Omental fat pad (tissue), 4 donors: ENCODE results near the gene LCE4A. TPM values are rescaled to one million over a fixed set of nuclear protein-coding genes. Genes with fewer than 3 reads are reported as not detected.

Source experiments
- ATAC-seq: fragments of 150-250 bp; one replicate; pipeline ENCODE4 v1.9.1; 2016; ENCODE audit warnings: mild to moderate bottlenecking, moderate library complexity; ENCODE audit not compliant: low FRiP score
- DNase-seq: peaks from one replicate; pipeline ENCODE4 v3.0.0-alpha.2; 2019; ENCODE audit warnings: low spot score
- CTCF ChIP-seq, 3 donors: fragments of 450-650 bp; IDR thresholded peaks; one replicate each; pipeline ENCODE4 v1.5.1; 2016 to 2017; ENCODE audit warnings: antibody characterized with exemption in 3 of 3, mild to moderate bottlenecking in 3 of 3, moderate library complexity in 2 of 3
- total RNA-seq, 4 donors: library from RNA; depleted of rRNA; stranded (reverse); fragments of >200 nt; gene quantifications; one replicate each; pipeline ENCODE4 v1.1.0, GENCODE V29; 2016

LCE4A gene
- total RNA-seq, 4 donors from 2014 or later: not detected

GRCh38 chr1:152745765-152746444, 37.9 kb downstream of the LCE4A start:
- ATAC-seq (no peak), DNase-seq (no peak)
- no peak for TF ChIP-seq CTCF (IDR thresholded peaks at IDR 0.05)

- no peak for TF ChIP-seq CTCF (IDR thresholded peaks at IDR 0.05)
- ATAC-seq: no peak
- DNase-seq: no peak
Measured at GRCh38 chr1:152747831-152748230, 39.9 kb downstream of the LCE4A start.

GRCh38 chr1:152752225-152752624, 44.3 kb downstream of the LCE4A start:
- no peak for ATAC-seq
- TF ChIP-seq CTCF (IDR thresholded peaks at IDR 0.05): no peak
- no peak for DNase-seq

- ATAC-seq (no peak), DNase-seq (no peak)
- TF ChIP-seq CTCF (IDR thresholded peaks at IDR 0.05): no peak
Measured at GRCh38 chr1:152753586-152753985, 45.6 kb downstream of the LCE4A start.

- no peak for ATAC-seq
- DNase-seq: no peak
- TF ChIP-seq CTCF (IDR thresholded peaks at IDR 0.05): no peak
Measured at GRCh38 chr1:152756872-152757271, 48.9 kb downstream of the LCE4A start.

GRCh38 chr1:152757747-152758146, 49.8 kb downstream of the LCE4A start, which contains the start of gene KPRP:
KPRP (plus strand) TSS chr1:152758025; CDS start chr1:152759589, 1,564 bp downstream.
- TF ChIP-seq CTCF (IDR thresholded peaks at IDR 0.05): no peak
- no peak for ATAC-seq
- DNase-seq: no peak

- no peak for DNase-seq
- ATAC-seq: no peak
- TF ChIP-seq CTCF (IDR thresholded peaks at IDR 0.05): no peak
Measured at GRCh38 chr1:152758636-152759035, 50.7 kb downstream of the LCE4A start.
